ENCODE measurements around the gene FEV. TPM values are rescaled to one million over a fixed set of nuclear protein-coding genes. Genes with fewer than 3 reads are reported as not detected.

The FEV gene
- polyA plus RNA-seq, 3 donors = not detected

- peaks cover 81 to 97% (median 95%) of the 10 kb centered on the region in 3 donors for H3K27me3 Mint-ChIP-seq (ENCODE audit: low read depth in 3 of 3)
- peaks cover 0 to 22% (median 8%) of the 10 kb centered on the region in 7 donors for H3K9me3 Mint-ChIP-seq
- H3K4me2 ChIP-seq (replicated peaks; ENCODE audit: extremely low read depth, low read length, poor library complexity, severe bottlenecking) = no peak overlapping the region
- H3K9ac ChIP-seq (ENCODE audit: insufficient read depth, low read length, poor library complexity, severe bottlenecking) = no peak overlapping the region
- H3K4me3 Mint-ChIP-seq = peak overlapping the region in 1 of 2 donors; percentile 86
- H3K27ac Mint-ChIP-seq = no peak overlapping the region
- peaks cover 0 to 4% of the 10 kb centered on the region in 2 donors for H3K36me3 Mint-ChIP-seq
- no peaks in the 10 kb centered on the region for H3K36me3 ChIP-seq (replicated peaks in 1 of 2; ENCODE audit: control insufficient read depth in 1 of 2, insufficient read depth in 2 of 2, low read length in 2 of 2)
- no peak overlapping the region for H3K27ac ChIP-seq (ENCODE audit: low read depth in 1 of 2, low read length in 2 of 2)
- intact Hi-C loops (cut with micrococcal nuclease) = loop anchor here in 1 of 2 donors (10.0 kb wide), 1 partner anchor 158 kb away; no protein-coding TSS in a partner anchor
- no peak overlapping the region for H3K4me3 ChIP-seq (replicated peaks in 1 of 3; ENCODE audit: low read depth in 2 of 3, low read length in 3 of 3)
- peaks cover 13% of the 10 kb centered on the region for H3K4me1 Mint-ChIP-seq
- H3K79me2 ChIP-seq (ENCODE audit: insufficient read depth, low read length) = no peaks in the 10 kb centered on the region
- peaks cover 3 to 13% of the 10 kb centered on the region in 2 donors for H3K4me1 ChIP-seq (ENCODE audit: control insufficient read depth in 1 of 2, insufficient read depth in 2 of 2, low read length in 2 of 2)
- H4K20me1 ChIP-seq (ENCODE audit: insufficient read depth, low read length) = no peaks in the 10 kb centered on the region
- TF ChIP-seq CTCF (IDR thresholded peaks at IDR 0.05) = no peak
- no peak overlapping the region for H2AFZ ChIP-seq (ENCODE audit: insufficient read depth, low read depth, low read length, poor library complexity, severe bottlenecking)
- peaks cover 5 to 44% of the 10 kb centered on the region in 2 donors for H3K9me3 ChIP-seq (replicated peaks in 1 of 2; ENCODE audit: control insufficient read depth in 1 of 2, insufficient read depth in 1 of 2, low read length in 2 of 2)
- WGBS (ENCODE audit: insufficient coverage) = 89% methylated on average over 1 of the region's 4 CpGs
- H3K27me3 ChIP-seq (ENCODE audit: control insufficient read depth in 2 of 2, insufficient read depth in 2 of 2, low read length in 2 of 2) = peaks cover 58 to 95% of the 10 kb centered on the region in 2 donors
- DNase-seq = no peak
Measured at GRCh38 chr2:218996937-218997336, 12.0 kb upstream of the FEV start.

DNA sequence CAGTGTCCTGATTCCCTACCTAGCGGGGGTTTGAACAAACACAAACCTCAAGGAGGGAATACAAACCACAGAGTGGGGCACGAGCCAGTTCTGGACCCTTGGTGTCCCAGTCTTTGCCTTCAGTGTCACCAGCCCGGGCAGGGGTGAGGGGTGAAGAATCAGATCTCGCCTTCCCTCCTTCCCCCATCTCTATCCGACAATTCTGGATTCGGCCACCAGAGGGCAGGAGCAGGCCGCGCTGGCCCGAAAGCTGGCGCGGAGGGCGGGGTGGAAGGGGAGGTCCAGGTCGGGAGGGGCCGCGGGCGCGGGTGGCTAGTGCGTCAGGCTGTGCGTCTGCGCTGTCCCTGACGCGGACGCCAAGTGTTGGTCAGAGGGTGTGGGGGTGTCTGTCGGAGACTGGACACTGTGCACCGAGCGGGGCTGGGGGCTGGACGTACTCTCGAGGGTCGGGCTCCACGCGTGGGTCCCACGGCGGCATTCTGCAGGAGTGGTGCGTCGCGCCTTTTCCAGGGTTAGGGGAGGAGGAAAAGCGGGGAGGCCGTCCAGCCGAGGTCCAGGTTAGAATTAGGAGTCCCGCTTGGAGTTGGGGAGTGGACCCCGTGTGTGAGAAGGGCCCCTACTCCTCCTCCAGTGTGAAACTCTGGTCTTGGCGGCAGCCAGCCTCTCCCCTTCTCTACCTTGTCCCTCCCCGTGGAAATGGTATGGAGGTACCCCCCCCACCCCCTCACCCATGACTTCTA, 11.2 kb upstream of the FEV start:
- Mint-ChIP-seq H3K4me1 (peaks cover 13% of the 10 kb centered on the region), H3K9me3 (peaks cover 0 to 22% (median 7%) of the 10 kb centered on the region in 7 donors), H3K36me3 (peaks cover 0 to 4% of the 10 kb centered on the region in 2 donors), H3K27me3 (ENCODE audit: low read depth in 3 of 3) (peaks cover 85 to 97% (median 95%) of the 10 kb centered on the region in 3 donors), H3K27ac (peak overlapping the region in 3 of 7 donors; percentile 30 to 84 (median 33)), H3K4me3 (peak overlapping the region in 1 of 2 donors; percentile 86)
- intact Hi-C loops (cut with micrococcal nuclease) = loop anchor here in 1 of 2 donors (10.0 kb wide), 1 partner anchor 159 kb away; no protein-coding TSS in a partner anchor
- H3K36me3 ChIP-seq (replicated peaks in 1 of 2; ENCODE audit: control insufficient read depth in 1 of 2, insufficient read depth in 2 of 2, low read length in 2 of 2) = no peaks in the 10 kb centered on the region
- no peak overlapping the region for H3K27ac ChIP-seq (ENCODE audit: low read depth in 1 of 2, low read length in 2 of 2)
- 7% methylated on average over 28 of the region's 43 CpGs for WGBS (ENCODE audit: insufficient coverage)
- peaks cover 5 to 47% of the 10 kb centered on the region in 2 donors for H3K9me3 ChIP-seq (replicated peaks in 1 of 2; ENCODE audit: control insufficient read depth in 1 of 2, insufficient read depth in 1 of 2, low read length in 2 of 2)
- TF ChIP-seq CTCF (IDR thresholded peaks at IDR 0.05) = peak; percentile 83
- peaks cover 3 to 13% of the 10 kb centered on the region in 2 donors for H3K4me1 ChIP-seq (ENCODE audit: control insufficient read depth in 1 of 2, insufficient read depth in 2 of 2, low read length in 2 of 2)
- no peak overlapping the region for H3K4me3 ChIP-seq (replicated peaks in 1 of 3; ENCODE audit: low read depth in 2 of 3, low read length in 3 of 3)
- peak; percentile 59 to 86 (median 67) for DNase-seq
- H2AFZ ChIP-seq (ENCODE audit: insufficient read depth, low read depth, low read length, poor library complexity, severe bottlenecking) = peak overlapping the region; percentile 48
- H3K9ac ChIP-seq (ENCODE audit: insufficient read depth, low read length, poor library complexity, severe bottlenecking) = no peak overlapping the region
- H3K79me2 ChIP-seq (ENCODE audit: insufficient read depth, low read length) = no peaks in the 10 kb centered on the region
- no peaks in the 10 kb centered on the region for H4K20me1 ChIP-seq (ENCODE audit: insufficient read depth, low read length)
- H3K4me2 ChIP-seq (replicated peaks; ENCODE audit: extremely low read depth, low read length, poor library complexity, severe bottlenecking) = peak overlapping the region; percentile 61
- peaks cover 63 to 98% of the 10 kb centered on the region in 2 donors for H3K27me3 ChIP-seq (ENCODE audit: control insufficient read depth in 2 of 2, insufficient read depth in 2 of 2, low read length in 2 of 2)
